GM21576 (cell line): ENCODE data around the gene CD247.

Experiments
- ATAC-seq: cut with Tn5 transposase; IDR thresholded peaks from one replicate; pipeline ENCODE4 v1.9.1; 2021; ENCODE audit warnings: mild to moderate bottlenecking, moderate library complexity; ENCODE audit not compliant: unreplicated experiment

The CD247 gene

DNA sequence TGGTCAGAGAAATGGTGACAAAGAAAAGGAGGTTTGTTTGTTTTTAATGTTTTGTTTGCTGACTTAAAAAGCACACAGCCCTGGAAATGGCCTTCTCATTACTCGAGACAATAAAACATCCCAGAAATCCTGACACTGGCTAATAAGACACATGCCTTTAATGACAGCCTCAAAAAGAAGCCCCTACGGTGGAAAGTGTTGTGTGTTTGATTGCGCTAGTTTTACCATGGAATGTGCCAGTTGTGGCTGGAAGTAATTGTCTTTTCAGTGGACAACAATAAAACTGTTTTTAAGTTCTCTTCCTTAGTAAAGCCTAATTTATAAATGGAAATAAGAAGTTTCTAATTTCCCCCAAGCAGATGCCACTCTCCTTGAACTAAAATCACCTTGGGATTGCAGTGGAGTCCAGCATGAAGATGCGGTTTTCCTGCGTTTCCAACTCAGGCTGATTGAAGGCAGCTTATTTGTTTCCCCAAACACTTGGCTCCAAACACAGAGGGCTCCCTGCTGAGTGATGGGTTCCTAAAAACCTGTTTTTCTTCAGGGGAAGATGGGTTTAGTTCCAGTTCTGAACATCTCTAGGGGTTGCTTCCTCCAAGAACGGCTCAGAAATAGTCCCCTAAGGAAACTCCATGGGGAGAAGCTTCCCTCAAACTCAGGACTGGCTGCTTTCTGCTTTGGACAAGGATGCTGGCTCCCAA is 54.3 kb downstream of the CD247 start:
- ATAC-seq: no peak

GRCh38 chr1:167463080-167463479 is 55.2 kb downstream of the CD247 start:
- ATAC-seq: no peak

DNA sequence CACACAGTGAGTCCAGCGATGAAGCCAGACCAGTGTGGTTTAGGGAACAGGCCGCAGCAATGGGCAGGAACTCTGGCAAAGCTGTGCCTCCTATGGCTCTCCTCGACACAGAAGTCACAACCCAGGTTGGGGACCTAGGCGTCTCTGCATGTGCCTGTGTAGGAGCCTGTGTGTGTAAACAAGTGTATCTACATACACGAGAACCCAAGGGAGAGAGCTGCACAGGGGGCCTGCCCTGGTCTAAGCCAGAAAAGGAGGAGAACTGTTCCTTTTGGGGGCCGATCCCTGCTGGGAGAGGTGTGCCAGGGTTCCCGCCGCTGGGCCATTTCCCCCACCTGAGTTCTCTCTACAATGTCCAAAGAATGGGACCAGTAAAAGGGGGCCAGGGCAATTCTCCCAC is 56.0 kb downstream of the CD247 start:
- no peak for ATAC-seq

DNA sequence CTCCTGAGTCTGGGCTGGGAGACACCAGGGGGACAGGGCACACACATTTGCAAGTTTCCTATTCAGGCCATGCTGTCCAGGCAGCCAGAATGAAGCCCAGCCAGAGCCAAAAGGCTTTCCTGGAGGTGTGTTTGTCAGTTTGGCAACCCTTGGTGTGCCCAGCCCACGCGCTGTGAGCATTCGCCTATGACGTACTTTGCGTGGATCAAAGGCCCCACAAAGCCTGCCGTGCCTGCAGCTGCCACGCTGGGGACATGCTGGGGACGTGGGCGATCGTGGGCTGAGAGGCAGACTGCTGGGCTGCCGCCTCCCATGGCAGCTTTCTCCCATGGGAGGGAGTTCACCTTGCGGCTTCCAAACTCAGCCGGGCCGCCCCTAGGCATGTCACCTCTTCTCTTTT is 57.5 kb downstream of the CD247 start:
- ATAC-seq: no peak

- no peak for ATAC-seq
Measured at GRCh38 chr1:167457936-167458584, 60.3 kb downstream of the CD247 start.

DNA sequence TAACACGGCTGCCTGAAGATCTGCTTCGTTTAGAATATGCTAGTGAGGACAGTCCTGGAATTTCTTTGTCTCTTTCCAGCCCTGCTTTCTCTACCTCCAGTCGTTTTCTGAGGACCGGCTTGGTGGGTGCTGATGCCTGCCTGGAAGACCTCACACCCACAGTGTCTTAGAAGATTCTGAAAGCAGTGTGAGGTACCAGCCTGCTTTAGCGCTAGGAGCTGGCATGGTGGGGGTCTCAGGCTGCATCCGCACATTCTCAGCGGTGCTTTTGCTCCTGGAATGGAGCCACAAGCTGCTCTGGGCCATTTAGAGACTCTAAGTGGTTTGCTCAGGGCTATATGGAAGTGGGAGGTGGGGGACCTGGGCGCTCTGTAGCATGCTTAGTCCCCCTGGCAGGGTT is 61.4 kb downstream of the CD247 start:
- ATAC-seq: no peak

- no peak for ATAC-seq
Measured at GRCh38 chr1:167456524-167456923, 61.8 kb downstream of the CD247 start.

DNA sequence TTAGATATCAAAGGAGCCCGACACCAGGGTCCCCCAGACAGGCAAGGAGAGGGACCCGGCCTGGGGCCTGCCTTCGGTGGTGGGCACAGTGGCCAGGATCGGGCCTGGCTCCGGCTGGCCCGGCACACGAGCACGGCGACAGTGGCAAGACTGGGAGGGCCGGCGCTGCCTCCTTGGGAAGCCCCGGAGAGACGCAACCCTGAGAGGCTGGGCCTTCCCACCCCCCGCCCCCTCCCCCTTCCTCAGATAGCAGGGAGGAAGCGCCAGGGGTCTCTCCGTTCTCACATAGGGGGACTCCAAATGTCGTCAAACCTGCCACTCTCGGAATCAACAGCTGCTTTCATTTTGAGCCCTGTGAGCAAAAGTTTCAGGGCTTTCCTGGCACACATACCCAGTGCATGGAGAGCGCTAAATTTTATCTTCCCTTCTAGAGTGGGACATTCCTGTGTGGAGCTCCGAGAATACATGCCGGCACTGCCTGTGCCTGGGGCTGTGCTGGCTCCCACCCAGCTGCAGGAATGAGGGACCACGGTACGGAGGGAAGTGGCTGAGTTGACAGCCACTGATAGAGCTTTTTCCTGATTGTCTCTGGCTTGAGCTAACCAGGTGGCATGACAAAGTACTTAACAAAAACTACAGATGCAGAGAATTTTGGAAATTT is 62.4 kb downstream of the CD247 start:
- ATAC-seq: peak; percentile 25

DNA sequence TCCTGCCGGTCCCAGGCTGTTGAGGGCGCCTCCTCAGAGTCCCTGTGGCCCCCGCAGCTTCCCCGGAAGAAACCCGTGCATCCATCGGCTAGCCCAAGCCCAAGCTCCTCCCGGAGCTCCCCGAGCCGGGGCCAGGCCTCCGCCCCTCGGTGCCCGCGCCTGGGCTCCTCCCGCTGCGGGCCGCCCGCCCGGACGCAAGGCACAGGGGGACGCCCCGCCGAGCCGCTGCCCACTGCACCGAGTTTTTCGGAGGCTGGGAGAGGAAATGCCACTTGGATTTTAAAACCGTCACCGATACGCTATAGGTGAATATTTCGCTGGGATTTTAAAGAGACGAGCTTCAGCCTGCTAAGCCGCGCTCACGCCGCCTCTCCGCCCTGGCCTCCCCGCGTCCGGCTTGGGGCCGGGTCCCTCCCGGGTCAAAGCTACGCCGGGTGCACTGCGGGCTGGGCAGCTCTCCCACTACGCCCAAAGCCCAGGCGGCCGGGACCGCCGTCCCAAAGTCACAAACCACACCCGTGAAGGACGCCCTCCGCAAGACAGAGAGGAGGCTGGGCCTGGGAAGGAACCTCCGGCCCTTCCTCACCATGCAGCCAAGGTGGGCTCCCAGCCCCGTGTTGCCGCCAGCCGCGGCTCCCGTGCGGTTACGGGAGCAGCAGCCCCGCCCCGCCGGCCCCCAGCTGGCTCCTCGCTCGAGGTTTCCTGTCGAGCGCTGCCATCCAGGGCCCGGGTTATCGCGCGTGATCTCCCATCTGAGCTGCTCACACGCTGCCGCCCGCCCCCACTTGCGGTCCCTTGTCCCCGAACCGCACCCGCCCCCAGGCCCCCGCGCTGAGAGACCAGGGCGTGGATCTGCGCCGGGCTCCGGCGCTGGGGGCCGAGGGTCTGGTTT is 63.2 kb downstream of the CD247 start:
- ATAC-seq: peak; percentile 65

GRCh38 chr1:167454304-167454893 is 63.9 kb downstream of the CD247 start:
- ATAC-seq: no peak

DNA sequence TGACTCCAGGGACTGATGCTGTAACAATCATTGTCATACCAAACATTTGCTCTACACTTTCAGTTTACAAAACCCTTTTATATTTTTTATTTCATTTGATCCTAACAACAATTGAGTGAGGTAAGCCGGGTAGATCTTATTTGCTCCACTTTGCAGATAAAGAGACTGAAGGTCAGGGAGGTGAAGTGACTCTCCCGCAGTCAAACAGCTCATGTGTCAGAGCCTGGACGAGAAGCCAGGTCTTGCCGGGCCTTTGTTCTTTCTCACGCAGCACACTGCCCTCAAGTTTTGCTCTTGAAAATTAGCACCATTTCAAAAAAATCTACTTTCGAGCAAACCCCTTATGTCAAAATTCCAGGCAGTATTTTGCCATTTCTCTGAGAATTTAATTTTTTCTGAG is 65.2 kb downstream of the CD247 start:
- ATAC-seq: no peak

DNA sequence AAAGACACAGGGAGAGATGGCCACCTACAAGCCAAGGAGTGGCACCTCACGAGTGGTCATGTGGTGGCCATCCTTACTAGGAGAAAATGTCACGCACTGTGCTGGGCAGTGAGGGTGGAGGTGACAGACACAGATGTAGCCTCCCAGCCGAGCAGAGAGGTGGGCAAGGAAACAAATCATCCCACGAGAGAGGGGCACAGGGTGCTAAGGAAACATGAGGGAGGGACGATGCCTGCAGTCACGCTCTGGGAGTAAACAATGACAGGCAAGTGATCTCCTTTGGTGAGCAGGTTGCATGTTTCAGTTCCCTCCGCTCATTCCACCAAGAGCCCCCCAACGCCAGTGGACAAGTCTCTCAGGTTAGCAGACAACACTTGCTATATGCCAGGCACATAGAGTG is 65.8 kb downstream of the CD247 start:
- no peak for ATAC-seq

- no peak for ATAC-seq
Measured at GRCh38 chr1:167450843-167451242, 67.5 kb downstream of the CD247 start.

- peak; percentile 84 for ATAC-seq
Measured at GRCh38 chr1:167447521-167448136, 70.7 kb downstream of the CD247 start.

DNA sequence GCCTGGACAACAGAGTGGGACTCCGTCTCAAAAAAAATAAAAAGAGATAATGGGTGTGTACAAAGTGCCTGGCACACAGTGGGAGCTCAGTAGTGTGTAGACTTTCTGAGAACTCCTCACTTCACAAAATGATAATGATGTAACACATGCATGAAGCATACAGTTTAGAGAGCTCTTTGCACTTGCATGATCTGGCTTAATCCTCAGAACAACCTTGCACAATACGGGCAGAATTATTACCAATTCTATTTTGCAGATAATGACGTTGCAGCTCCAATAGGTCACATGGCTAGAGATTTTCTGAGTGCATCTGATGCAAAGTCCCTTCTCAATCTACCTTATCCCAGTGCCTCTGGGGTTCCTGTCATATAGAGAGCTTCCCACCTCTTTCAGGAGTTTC is 71.4 kb downstream of the CD247 start:
- no peak for ATAC-seq

GRCh38 chr1:167443757-167444156 is 74.6 kb downstream of the CD247 start:
- ATAC-seq: no peak

DNA sequence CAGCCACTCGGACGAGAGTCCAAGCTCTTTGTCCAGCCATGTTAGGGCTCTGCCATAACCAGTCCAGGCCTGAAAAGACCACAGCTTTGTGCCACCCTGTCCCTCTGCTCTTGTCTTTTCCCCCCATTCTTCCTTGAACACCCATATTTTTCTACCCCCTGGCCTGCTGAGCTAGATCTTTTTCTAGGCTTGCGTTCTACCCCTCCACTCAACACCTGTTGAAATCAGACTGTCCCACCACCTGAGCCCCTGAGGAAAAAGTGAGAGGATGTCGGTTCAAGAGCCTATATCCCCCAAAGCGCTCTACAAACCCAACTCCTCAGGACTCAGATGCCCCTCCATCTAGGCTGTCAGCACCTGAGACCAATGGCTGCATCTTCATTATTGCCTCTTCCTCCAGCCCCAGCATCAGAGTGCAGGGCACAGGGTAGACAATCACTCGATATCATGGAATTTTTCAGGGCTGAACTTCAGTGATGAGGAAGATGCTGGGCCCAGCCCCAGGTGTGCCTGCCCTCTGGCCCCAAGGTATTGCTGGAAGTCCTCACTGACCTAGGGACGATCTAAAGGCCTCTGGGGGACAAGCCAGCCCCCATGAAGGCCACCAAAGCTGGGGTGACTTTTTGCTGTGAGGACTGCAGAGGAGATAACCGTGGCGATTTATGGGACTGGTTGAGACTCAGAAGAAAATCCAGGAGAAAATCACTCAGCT is 75.3 kb downstream of the CD247 start:
- no peak for ATAC-seq

- peak; percentile 90 for ATAC-seq
Measured at GRCh38 chr1:167442142-167442848, 76.0 kb downstream of the CD247 start.

DNA sequence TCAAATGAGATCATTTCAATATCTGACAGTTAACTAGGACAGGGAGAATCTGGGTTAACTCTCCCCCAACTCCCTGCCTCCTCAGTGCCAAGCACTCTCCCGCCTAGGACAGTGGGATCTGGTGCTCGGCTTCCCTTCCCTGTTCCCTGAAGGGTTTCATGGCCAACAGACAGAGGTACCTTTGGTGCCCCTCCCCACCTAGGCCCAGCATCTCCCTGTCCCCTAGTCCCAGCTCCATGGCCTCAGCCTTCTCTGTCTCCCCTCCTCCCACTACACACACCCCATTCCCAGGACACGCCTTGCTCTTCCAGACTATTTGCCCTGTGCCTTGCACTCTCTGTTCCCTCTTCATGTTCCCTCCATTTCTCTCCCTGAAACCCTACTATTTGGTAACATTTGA is 77.1 kb downstream of the CD247 start:
- no peak for ATAC-seq
